ENCODE measurements around the gene VTA1. TPM values are rescaled to one million over a fixed set of nuclear protein-coding genes. Genes with fewer than 3 reads are reported as not detected.

The VTA1 gene
- total and polyA plus RNA-seq, 2 of the 13 experiments (the other 11 are each of a cell fraction or from before 2014, with no cell fraction given) = 70.7 to 89.1 TPM

- TF ChIP-seq ATF6 (CRISPR knock-in tag; conservative IDR thresholded peaks at IDR 0.05) = 0 out of 2 replicates have a peak, but pooled peaks have one; percentile 53
- TF ChIP-seq ZBTB39 (CRISPR knock-in tag; IDR thresholded peaks at IDR 0.05) = peak; percentile 75; the same call in 1 of the 2 replicates
- TF ChIP-seq ZNF276 (CRISPR knock-in tag; IDR thresholded peaks at IDR 0.05; ENCODE audit: low read depth) = peak; percentile 37; the same call in 1 of the 2 replicates
- peak; percentile 76; the same call in 1 of the 2 replicates for TF ChIP-seq ZMYM3 (CRISPR knock-in tag; IDR thresholded peaks at IDR 0.05)
- TF ChIP-seq ZNF280B (CRISPR knock-in tag; IDR thresholded peaks at IDR 0.05; ENCODE audit: borderline replicate concordance) = peak; percentile 95
- TF ChIP-seq NR0B2 (CRISPR knock-in tag; IDR thresholded peaks at IDR 0.05) = no peak; the same call in 1 of the 2 replicates
- peak; percentile 93 for TF ChIP-seq ZNF230 (CRISPR knock-in tag; IDR thresholded peaks at IDR 0.05)
- TF ChIP-seq HOXA7 (CRISPR knock-in tag; IDR thresholded peaks at IDR 0.05) = no peak
- TF ChIP-seq CSRNP2 (CRISPR knock-in tag; conservative IDR thresholded peaks at IDR 0.05; ENCODE audit: low read depth) = no peak
- peak; percentile 79; the same call in 1 of the 2 replicates for TF ChIP-seq ZNF281 (CRISPR knock-in tag; IDR thresholded peaks at IDR 0.05; ENCODE audit: borderline replicate concordance)
- 0 out of 2 replicates have a peak, but pooled peaks have one; percentile 82 for TF ChIP-seq FIP1L1 (IDR thresholded peaks at IDR 0.05; ENCODE audit: borderline replicate concordance, insufficient read depth, low read depth, low read length)
- peak; percentile 92; the same call in 1 of the 2 replicates for TF ChIP-seq ZIK1 (CRISPR knock-in tag; IDR thresholded peaks at IDR 0.05; ENCODE audit: borderline replicate concordance, low read depth)
- peak; percentile 82 for TF ChIP-seq ZNF564 (CRISPR knock-in tag; IDR thresholded peaks at IDR 0.05)
Observed at GRCh38 chr6:142146828-142147662, at the start of gene VTA1, which contains the start of gene NMBR (continued).

All from HepG2 (cell line).